ENCODE results near the gene P3H4.
A peak's percentile ranks its signal among the peaks of the same experiment; 100 is the strongest.
"Not testable (repeated sequence)": the region's sequence is repeated elsewhere in the genome, so short reads cannot be mapped to it uniquely, and the experiment has no call there.

The P3H4 gene

DNA sequence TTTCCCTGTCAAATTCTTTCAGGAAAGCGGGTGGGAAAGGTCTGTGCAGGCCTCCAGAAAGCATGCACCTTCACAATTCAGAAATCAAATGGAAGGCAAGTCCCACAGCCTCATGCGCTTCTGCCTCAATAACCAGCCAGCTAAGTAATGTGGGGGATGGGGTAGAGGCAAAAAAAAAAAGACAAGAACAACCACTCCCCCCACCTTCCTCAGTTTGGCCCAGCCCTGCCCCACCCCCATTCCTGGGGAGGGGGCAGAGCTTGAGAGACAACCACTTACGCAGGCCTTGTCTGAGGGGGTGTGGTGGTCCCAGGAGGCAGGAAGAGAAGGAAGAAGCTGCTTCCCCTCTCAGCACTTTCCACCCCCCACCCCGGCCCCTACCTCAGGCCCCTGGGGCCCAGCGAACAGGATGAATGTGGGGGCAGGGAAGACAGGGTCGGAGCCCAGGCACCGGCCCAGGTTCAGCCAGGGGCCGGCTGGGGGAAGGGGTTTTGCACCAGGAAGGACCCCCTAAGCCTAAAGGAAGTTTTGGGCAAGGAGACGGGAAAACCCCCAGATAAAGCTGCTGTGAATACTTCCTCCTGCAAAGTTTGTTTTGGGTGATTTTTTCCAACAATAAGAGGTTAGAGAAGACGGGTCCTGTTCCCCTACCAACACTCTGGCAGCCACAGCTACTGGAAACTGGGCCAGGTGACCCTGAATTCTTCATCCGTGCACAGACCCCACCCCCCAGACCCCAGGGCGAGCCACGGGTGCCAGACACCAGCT, 26.5 kb downstream of the P3H4 start:
- Histone ChIP-seq H3K4me1 (ENCODE audit: insufficient read depth, low read length) (no peaks in the 10 kb centered on the region), H3K36me3 (ENCODE audit: insufficient read depth, low read length) (no peaks in the 10 kb centered on the region), H3K27me3 (ENCODE audit: control insufficient read depth in 1 of 2, insufficient read depth in 2 of 2, low read length in 2 of 2) (peaks cover 13 to 23% of the 10 kb centered on the region in 2 donors), H3K9me3 (ENCODE audit: low read length) (no peaks in the 10 kb centered on the region), H3K27ac (ENCODE audit: low read depth, low read length) (peak overlapping the region; percentile 3), H3K4me3 (ENCODE audit: low read depth in 1 of 2, low read length in 2 of 2) (peak overlapping the region in 1 of 2 donors; percentile 59), H3K9ac (ENCODE audit: low read length) (no peak overlapping the region)

DNA sequence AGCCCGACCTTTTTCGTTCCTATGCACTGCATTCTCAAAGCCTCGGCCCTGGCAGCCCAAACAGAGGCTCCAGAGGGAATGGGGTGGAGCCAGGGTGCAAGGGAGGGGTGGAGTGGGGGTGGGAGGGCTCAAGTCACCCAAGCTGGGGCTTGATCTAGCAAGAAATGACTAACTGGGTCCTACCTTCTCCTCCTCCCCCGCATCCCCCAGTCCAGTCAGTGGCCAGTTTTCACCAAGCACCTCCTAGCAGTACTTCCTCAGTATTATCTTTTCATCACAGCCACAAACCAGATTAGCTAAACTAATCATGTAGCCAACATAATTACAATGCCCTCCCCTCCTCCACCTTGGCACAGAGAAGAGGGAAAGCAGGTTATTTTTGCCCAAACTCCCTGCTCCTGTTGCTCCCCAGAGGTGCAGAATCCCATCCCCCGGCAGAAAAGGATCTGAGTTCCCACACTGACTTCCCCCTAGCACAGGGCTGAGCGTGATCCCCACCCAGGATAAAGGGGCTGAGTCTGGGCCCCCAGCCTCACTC, 27.5 kb downstream of the P3H4 start:
- Histone ChIP-seq H3K27me3 (ENCODE audit: control insufficient read depth in 1 of 2, insufficient read depth in 2 of 2, low read length in 2 of 2) (peaks cover 13 to 23% of the 10 kb centered on the region in 2 donors), H3K4me1 (ENCODE audit: insufficient read depth, low read length) (no peaks in the 10 kb centered on the region), H3K36me3 (ENCODE audit: insufficient read depth, low read length) (no peaks in the 10 kb centered on the region), H3K9me3 (ENCODE audit: low read length) (no peaks in the 10 kb centered on the region), H3K27ac (ENCODE audit: low read depth, low read length) (no peak overlapping the region), H3K9ac (ENCODE audit: low read length) (no peak overlapping the region), H3K4me3 (ENCODE audit: low read depth in 1 of 2, low read length in 2 of 2) (no peak overlapping the region)

DNA sequence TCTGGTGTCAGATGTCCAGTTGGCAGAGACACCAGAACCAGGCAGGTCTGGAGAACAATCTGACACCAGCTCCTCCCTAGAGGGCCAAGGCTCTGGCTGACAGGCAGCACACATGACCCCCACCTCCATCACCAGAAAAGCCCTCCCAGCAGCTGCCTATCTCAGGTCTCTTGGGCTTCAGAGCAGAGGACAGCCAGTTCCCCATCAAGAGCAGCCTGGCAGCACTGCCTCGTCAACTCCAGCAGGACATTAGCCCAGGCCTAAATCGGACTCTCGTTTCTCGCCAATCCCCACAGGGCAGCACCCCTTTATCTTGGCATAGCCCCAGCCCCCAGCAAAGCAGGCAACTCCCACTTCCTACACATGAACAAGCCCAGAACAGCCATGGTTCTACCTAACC, 29.6 kb downstream of the P3H4 start:
- Histone ChIP-seq H3K27ac (ENCODE audit: low read depth, low read length) (no peak overlapping the region), H3K36me3 (ENCODE audit: insufficient read depth, low read length) (no peaks in the 10 kb centered on the region), H3K4me3 (ENCODE audit: low read depth in 1 of 2, low read length in 2 of 2) (no peak overlapping the region), H3K27me3 (ENCODE audit: control insufficient read depth in 1 of 2, insufficient read depth in 2 of 2, low read length in 2 of 2) (peaks cover 13 to 23% of the 10 kb centered on the region in 2 donors), H3K9ac (ENCODE audit: low read length) (no peak overlapping the region), H3K9me3 (ENCODE audit: low read length) (no peaks in the 10 kb centered on the region), H3K4me1 (ENCODE audit: insufficient read depth, low read length) (peaks cover 11% of the 10 kb centered on the region)

DNA sequence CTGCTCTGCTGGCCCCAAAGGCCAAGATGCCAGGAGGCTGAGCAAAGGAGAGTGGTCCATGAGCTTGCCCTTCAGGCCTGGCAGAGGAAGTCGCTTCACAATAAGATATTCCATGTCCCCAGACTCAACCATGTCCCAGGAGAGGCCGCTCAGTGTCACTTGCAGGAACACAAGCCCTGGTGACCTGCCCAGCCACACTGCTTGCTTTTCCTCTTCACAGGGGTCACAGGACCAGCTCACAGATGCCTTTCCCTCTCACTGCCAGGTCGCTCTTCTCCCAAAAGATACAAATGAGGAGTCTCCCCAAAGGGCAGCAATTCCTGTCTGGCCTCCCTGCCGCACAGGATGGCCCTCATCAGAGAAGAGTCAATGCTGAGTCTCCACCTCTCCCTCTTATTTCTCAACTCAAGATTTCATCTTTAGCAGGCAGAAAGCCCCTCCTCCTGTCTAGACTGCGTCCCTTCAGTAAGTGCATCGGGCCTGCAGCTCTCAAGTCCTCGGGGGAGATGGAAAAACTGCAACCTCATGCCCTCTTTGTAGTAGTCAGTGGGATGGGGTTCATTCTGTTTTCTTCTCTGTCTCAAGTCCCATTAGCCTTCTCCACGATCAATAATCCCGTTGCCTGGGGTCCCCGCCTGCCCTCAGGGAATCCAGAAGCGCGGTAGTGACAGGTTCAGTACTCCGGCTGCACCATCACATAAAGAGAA, 30.2 kb downstream of the P3H4 start:
- Histone ChIP-seq H3K4me1 (ENCODE audit: insufficient read depth, low read length) (peaks cover 14% of the 10 kb centered on the region), H3K27me3 (ENCODE audit: control insufficient read depth in 1 of 2, insufficient read depth in 2 of 2, low read length in 2 of 2) (peaks cover 13 to 18% of the 10 kb centered on the region in 2 donors), H3K4me3 (ENCODE audit: low read depth in 1 of 2, low read length in 2 of 2) (no peak overlapping the region), H3K36me3 (ENCODE audit: insufficient read depth, low read length) (no peaks in the 10 kb centered on the region), H3K9ac (ENCODE audit: low read length) (no peak overlapping the region), H3K27ac (ENCODE audit: low read depth, low read length) (no peak overlapping the region), H3K9me3 (ENCODE audit: low read length) (no peaks in the 10 kb centered on the region)

DNA sequence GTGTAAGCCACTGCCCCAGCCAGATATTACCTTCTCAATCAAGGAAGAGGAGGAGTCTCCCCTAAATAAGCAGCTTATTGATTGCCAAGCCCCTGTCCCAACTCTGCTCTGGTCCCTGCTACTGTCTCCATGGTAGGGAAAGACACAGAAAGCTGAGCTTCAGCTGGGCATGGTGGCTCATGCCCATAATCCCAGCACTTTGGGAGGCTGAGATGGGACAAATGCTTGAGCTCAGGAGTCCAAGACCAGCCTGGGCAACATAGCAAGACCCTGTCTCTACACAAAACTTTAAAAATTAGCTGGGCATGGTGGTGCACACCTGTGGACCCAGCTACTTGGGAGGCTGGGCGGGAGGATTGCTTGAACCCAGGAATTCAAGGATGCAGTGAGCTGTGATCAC, 31.8 kb downstream of the P3H4 start:
- no peak overlapping the region for H3K9ac ChIP-seq (ENCODE audit: low read length)
- no peaks in the 10 kb centered on the region for H3K36me3 ChIP-seq (ENCODE audit: insufficient read depth, low read length)
- peaks cover 2% of the 10 kb centered on the region in 2 donors for H3K27me3 ChIP-seq (ENCODE audit: control insufficient read depth in 1 of 2, insufficient read depth in 2 of 2, low read length in 2 of 2)
- H3K4me1 ChIP-seq (ENCODE audit: insufficient read depth, low read length): peaks cover 27% of the 10 kb centered on the region
- no peak overlapping the region for H3K4me3 ChIP-seq (ENCODE audit: low read depth in 1 of 2, low read length in 2 of 2)
- no peak overlapping the region for H3K27ac ChIP-seq (ENCODE audit: low read depth, low read length)
- no peaks in the 10 kb centered on the region for H3K9me3 ChIP-seq (ENCODE audit: low read length)

DNA sequence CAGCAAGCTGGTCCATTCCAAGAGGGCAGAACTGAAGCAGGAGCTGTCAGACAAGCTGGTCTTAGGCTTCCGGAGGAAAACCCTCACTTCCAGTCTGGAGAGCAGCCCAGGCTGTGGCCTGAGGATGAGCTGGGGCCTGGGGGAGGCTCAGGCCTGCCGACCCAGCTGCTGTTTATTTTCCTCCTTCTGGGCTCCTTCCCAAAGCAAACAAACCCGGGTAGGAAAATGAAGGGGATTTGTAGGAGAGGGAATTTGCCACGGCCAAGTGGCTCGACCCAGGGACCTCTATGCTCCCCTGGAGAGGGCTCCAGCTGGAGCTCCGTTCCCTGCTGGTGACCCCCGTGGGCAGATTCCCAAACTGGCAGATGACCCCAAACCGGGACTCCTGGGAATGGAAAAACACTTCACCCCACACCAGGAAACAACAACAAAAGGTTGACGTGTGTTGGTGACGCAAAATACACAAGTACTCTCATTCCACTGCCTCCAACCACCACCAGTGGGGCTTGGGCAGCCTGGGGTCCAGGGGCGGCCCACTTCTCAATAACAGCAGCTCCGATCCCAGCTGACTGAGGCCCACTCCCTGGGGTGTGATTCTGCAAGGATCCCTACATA, 34.1 kb downstream of the P3H4 start:
- Histone ChIP-seq H3K27ac (ENCODE audit: low read depth, low read length) (peak overlapping the region; percentile 58), H3K9ac (ENCODE audit: low read length) (no peak overlapping the region), H3K36me3 (ENCODE audit: insufficient read depth, low read length) (no peaks in the 10 kb centered on the region), H3K4me1 (ENCODE audit: insufficient read depth, low read length) (peaks cover 31% of the 10 kb centered on the region), H3K4me3 (ENCODE audit: low read depth in 1 of 2, low read length in 2 of 2) (no peak overlapping the region), H3K9me3 (ENCODE audit: low read length) (no peaks in the 10 kb centered on the region), H3K27me3 (ENCODE audit: control insufficient read depth in 1 of 2, insufficient read depth in 2 of 2, low read length in 2 of 2) (no peaks in the 10 kb centered on the region)

DNA sequence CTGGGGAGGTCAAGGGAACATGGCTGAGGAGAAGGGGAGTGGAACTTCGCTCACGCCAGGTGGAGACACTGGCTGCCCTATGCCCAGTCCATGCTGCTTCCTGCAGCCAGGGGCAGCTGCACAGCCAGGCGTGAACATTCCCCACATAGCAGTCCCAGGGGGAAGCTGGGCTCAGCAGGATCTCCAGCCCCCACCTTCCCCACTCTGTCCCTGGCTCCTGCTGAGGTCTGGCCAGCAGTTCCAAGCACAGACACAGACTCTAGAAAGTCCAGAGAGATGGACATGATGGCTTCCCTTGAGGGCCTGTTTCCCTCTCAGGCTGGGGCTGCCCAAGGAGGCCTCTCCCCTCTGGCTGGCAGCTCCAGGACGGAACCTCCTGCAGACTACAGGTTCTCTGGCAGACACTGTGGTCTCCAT, 34.6 kb downstream of the P3H4 start:
- Histone ChIP-seq H3K4me3 (ENCODE audit: low read depth in 1 of 2, low read length in 2 of 2) (no peak overlapping the region), H3K36me3 (ENCODE audit: insufficient read depth, low read length) (no peaks in the 10 kb centered on the region), H3K9me3 (ENCODE audit: low read length) (no peaks in the 10 kb centered on the region), H3K4me1 (ENCODE audit: insufficient read depth, low read length) (peaks cover 32% of the 10 kb centered on the region), H3K27me3 (ENCODE audit: control insufficient read depth in 1 of 2, insufficient read depth in 2 of 2, low read length in 2 of 2) (no peaks in the 10 kb centered on the region), H3K27ac (ENCODE audit: low read depth, low read length) (peak overlapping the region; percentile 58), H3K9ac (ENCODE audit: low read length) (no peak overlapping the region)

DNA sequence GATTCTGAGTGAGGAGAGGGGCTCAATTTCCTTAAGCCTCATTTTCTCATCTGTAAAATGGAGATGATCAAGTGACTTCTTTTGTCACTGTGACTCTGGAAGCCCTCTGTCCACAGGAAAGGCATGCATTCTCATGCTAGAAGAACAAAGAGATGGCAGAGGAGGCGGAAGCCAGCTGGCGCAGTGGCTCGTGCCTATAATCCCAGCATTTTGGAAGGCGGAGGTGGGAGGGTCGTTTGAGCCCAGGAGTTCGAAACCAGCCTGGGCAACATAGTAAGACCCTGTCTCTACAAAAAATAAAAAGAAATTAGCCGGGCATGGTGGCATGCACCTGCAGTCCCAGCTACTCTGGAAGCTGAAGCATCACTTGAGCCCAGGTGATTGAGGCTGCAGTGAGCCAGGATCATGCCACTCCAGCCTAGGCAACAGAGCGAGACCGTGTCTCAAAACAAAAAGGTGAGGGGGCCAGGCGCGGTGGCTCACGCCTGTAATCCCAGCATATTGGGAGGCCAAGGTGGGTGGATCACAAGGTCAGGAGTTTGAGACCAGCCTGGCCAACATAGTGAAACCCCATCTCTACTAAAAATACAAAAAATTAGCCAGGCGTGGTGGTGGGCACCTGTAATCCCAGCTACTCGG, 35.4 kb downstream of the P3H4 start:
- H3K4me3 ChIP-seq (ENCODE audit: low read depth in 1 of 2, low read length in 2 of 2); H3K9ac ChIP-seq (ENCODE audit: low read length): not testable (repeated sequence)

DNA sequence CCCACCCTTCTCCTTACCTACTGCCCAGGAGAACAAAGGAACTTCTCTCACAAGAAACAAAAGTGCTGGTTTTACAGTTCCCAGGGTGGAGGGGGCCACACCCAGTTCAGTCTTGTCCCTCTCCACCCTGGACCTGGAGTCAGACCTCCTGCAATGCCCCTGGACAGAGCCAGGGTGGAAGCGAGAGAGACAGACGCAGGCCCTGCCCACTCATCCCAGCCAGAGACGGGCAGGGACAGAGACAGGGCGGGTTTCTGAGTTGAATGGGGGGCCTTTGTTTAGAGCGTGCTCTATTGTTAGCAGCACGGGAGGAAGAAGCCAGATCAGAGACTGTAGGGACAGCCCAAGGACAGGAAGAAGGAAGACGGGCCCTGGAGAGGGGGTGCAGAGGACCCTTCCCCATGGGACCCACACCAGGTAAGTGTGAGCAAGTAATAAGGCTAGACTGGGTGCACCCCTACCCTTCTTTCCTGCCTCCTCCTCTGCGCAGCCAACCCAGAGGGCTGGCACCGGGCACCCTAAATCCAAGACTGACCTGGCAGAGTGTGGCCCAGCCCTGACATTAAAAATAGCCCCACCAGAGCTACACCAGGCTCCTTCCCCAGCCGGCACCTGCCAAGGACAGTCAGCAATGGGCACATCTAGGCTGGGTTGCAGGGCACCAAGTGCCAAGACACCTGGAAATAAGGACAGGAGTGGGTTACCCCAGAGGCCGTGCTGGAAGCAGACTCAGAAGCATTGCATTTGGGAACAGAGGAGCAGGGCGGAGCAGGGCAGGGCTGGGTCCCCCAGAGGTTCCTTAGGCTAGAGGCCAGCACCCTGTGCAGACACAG, 36.1 kb downstream of the P3H4 start:
- H3K4me3 ChIP-seq (ENCODE audit: low read depth in 1 of 2, low read length in 2 of 2): no peak overlapping the region
- H3K27me3 ChIP-seq (ENCODE audit: control insufficient read depth in 1 of 2, insufficient read depth in 2 of 2, low read length in 2 of 2): no peaks in the 10 kb centered on the region
- H3K9me3 ChIP-seq (ENCODE audit: low read length): no peaks in the 10 kb centered on the region
- H3K4me1 ChIP-seq (ENCODE audit: insufficient read depth, low read length): peaks cover 32% of the 10 kb centered on the region
- H3K36me3 ChIP-seq (ENCODE audit: insufficient read depth, low read length): peaks cover 9% of the 10 kb centered on the region
- no peak overlapping the region for H3K9ac ChIP-seq (ENCODE audit: low read length)
- no peak overlapping the region for H3K27ac ChIP-seq (ENCODE audit: low read depth, low read length)

More for the DNA sequence above, 35.4 kb downstream of the P3H4 start:
- peaks cover 32% of the 10 kb centered on the region for H3K4me1 ChIP-seq (ENCODE audit: insufficient read depth, low read length)
- not testable (repeated sequence) for H3K9me3 ChIP-seq (ENCODE audit: low read length); H3K27ac ChIP-seq (ENCODE audit: low read depth, low read length); H3K36me3 ChIP-seq (ENCODE audit: insufficient read depth, low read length); H3K27me3 ChIP-seq (ENCODE audit: control insufficient read depth in 1 of 2, insufficient read depth in 2 of 2, low read length in 2 of 2)

DNA sequence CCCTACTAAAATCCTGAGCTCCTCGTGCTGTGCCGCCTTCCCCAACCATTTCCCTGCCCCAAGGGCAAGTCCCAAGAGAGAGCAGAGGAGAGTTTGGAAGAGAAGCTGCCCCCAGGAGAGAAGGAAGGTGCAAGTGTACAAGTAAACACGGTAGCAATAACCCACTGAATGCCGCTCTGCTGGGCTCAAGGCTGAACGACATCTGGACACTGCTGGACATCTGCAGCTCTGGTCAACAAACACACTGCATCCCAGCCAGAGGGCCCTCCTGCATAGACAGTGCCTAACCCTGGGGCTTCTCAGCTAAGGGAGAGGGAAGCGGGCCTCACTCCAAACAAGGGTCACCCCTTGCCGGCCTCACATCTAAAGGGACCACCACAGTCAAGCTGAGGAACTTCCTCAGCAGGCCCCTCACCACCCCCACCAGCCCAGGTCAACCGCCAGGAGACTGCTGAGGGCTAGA, 38.0 kb downstream of the P3H4 start:
- no peak overlapping the region for H3K27ac ChIP-seq (ENCODE audit: low read depth, low read length)
- H3K4me3 ChIP-seq (ENCODE audit: low read depth in 1 of 2, low read length in 2 of 2): no peak overlapping the region
- H3K27me3 ChIP-seq (ENCODE audit: control insufficient read depth in 1 of 2, insufficient read depth in 2 of 2, low read length in 2 of 2): no peaks in the 10 kb centered on the region
- peaks cover 17% of the 10 kb centered on the region for H3K36me3 ChIP-seq (ENCODE audit: insufficient read depth, low read length)
- H3K4me1 ChIP-seq (ENCODE audit: insufficient read depth, low read length): peaks cover 32% of the 10 kb centered on the region
- no peaks in the 10 kb centered on the region for H3K9me3 ChIP-seq (ENCODE audit: low read length)
- no peak overlapping the region for H3K9ac ChIP-seq (ENCODE audit: low read length)

All from muscle layer of colon (tissue), 2 donors.